GM19240 (cell line): ENCODE results near the gene CDK9.

Experiments used
- DNase-seq: peaks from one replicate; pipeline ENCODE4 v3.0.0; 2011; ENCODE audit warnings: low spot score; ENCODE audit not compliant: insufficient read length

Gene CDK9

DNA sequence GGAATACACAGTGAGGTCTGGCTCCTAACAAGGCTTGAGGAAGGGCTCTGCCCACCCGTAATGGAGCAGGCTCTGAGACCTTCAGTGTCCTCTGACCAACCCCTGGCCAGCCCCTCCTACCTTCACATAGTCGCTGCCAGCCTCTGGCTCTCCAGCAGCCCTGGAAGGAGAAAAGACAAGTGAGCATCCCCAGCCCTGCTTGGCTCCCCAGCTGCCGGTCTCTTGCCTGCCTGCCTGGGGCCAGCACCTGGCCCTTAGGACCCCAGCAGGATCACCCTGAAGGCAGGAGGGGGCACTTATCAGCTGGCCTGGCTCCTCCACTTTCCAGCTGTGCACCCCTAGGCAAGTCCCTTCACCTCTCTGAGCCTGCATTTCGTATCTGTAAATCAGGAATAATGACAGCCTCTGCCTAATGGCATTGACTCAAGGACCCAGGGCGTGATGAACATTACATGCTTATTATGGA is 24.3 kb upstream of the CDK9 start:
- DNase-seq = no peak

- DNase-seq = no peak
These were observed 23.6 kb upstream of the CDK9 start for GRCh38 chr9:127762111-127762676.

DNA sequence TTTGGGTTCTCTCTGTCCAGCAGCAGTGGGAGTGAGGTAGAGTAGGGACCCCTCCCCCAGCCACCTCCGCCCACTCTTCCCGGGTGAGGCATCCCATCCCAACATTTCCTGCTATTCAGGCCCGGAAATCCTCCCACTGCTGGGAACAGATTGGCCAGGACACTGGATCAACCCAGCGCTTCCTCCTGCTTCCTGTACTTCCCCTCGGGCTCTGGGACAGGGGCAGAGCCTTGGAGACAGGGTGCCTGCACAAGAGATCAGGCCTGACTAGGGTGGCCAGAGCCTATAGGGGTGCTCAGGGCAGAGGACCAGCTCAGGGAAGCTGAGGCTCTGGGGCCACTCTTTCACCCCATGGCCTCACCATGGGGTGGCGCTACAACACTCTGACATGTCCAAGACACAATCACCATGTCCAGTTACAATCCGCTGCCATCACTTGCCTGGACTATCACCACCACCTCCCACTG is 21.9 kb upstream of the CDK9 start:
- no peak for DNase-seq

DNA sequence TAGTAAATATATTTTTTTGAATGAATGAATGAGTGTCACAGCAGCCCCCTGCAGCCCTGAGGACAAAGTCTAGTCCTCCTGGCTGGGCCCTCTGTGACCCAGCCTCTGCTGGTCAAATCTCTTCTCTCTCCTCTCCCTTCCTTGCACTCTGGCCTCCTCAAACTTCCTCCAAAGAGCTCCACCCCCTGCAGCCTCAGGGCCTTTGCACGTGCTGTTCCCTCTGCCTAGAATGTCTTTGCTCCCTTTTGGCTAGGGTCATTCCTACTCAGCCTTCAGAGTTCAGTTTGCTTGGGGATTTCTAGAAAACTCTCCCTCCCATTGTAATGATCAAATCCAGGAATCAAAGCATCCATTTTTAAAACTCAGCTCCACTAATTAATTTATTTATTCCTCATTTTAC is 20.4 kb upstream of the CDK9 start:
- no peak for DNase-seq

- DNase-seq = no peak
These were observed 18.4 kb upstream of the CDK9 start for GRCh38 chr9:127767410-127767809.

DNA sequence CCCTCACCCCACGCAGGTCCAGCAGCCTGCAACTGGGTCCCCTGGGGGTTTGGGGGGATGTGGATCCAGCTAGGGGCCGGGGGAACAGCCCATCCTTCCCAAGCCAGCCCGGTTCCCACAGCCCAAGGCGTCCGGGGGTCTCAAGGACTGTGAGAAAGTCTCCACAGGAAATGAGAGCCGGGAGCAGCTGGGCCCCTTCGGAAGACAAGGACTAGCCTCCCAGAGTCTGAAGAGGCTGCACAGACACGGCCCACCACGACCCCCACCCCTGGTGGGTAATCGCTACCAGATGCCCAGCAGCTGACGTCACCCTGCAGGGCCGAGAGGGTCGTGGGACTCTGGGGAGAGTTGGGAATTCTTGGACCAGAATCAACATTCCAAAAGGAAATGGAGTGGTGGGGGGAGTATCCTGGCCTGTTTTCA is 17.9 kb upstream of the CDK9 start:
- no peak for DNase-seq

GRCh38 chr9:127768698-127769097 is 17.1 kb upstream of the CDK9 start:
- no peak for DNase-seq

GRCh38 chr9:127769101-127769500 is 16.7 kb upstream of the CDK9 start:
- no peak for DNase-seq

GRCh38 chr9:127769929-127770582 is 15.8 kb upstream of the CDK9 start:
- no peak for DNase-seq

- no peak for DNase-seq
These were observed 15.3 kb upstream of the CDK9 start for GRCh38 chr9:127770583-127770904.

GRCh38 chr9:127770905-127771569 is 14.8 kb upstream of the CDK9 start:
- DNase-seq = peak; percentile 70

GRCh38 chr9:127771570-127772189 is 14.2 kb upstream of the CDK9 start:
- no peak for DNase-seq

- DNase-seq = no peak
These were observed 13.2 kb upstream of the CDK9 start for GRCh38 chr9:127772603-127773002.

GRCh38 chr9:127773272-127773671 is 12.6 kb upstream of the CDK9 start:
- DNase-seq = no peak

- DNase-seq = no peak
These were observed 11.9 kb upstream of the CDK9 start for GRCh38 chr9:127773981-127774380.

DNA sequence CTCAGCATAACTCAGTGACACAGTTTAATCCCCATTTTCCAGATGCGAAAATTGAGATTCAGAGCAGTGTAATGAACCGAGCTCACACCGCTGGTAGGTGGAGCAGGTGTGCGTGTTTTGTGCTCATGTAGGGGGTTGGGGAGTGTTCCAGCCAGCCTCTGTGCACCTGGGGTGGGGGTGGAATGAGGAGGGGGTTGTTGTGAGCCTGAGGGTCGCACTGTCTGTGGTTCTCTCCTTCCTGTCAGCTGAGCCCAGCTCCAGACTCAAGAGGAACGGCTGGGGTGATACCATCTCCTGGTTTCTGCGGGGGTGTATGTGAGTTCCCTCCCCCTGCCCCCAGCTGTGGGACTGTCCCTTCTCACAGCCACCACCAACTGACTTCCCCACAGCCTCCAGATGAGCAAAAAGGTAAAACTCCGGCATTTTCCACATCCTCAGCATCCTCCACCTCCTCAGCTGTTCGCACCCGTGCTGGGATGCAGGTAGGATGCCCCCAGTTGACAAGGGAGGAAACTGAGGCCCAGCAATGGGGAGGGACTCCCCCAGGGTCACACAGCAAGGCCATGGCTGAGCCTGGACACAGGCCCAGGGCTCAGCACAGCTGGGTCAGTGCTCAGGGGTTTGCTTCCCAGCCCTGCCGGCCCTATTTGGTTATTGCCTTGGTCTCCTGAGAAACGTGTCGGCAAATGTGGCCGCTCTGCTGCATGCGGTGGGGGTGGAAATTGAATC is 9.5 kb upstream of the CDK9 start:
- no peak for DNase-seq

DNA sequence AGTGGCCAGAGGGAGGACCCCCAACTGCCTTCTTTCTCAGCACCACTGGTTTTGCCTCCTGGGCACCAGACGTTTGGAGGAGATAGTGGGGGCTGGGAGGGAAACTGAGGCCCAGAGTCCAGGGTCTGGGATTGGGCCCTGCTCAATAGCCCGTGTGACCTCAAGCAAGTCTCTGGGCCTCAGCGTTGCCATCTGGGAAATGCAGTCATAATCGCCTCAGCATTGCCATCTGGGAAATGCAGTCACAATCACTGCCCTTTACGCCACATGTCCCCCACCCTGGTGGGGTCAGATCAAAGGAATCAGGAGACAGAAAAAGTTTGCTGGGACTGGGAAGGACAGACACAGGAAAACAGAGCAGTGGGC is 8.9 kb upstream of the CDK9 start:
- no peak for DNase-seq

DNA sequence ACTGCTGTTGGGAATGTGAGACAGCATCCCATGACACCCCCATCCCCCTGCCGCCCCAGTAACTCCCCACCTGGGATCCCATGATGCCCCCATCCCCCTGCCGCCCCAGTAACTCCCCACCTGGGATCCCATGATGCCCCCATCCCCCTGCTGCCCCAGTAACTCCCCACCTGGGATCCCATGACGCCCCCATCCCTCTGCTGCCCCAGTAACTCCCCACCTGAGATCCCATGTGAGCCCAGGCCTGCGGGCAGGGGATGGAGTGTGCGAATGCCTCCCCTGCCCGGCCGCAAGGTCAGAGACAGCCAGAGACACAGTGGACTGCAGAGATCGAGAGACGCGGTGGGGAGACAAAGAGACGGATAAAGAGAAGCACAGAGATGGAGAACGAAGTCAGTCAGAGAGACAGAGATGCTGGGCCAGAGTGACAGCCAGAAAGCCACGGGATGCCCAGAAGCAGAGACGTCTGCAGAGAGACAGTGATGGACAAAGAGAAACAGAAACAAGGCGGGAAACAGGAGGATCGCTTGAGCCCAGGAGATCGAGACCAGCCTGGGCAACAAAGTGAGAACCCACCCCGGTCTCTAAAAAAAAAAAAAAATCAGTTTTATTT is 8.4 kb upstream of the CDK9 start:
- DNase-seq = no peak

GRCh38 chr9:127778280-127779135 is 7.3 kb upstream of the CDK9 start, which contains the start of gene SH2D3C:
Gene SH2D3C (minus strand): TSS chr9:127778666. CDS start chr9:127778627, 39 bp downstream.
- no peak for DNase-seq
